ENCODE measurements around the gene FBXO33.
"Not testable (repeated sequence)": the region's sequence is repeated elsewhere in the genome, so short reads cannot be mapped to it uniquely, and the experiment has no call there.

The FBXO33 gene

DNA sequence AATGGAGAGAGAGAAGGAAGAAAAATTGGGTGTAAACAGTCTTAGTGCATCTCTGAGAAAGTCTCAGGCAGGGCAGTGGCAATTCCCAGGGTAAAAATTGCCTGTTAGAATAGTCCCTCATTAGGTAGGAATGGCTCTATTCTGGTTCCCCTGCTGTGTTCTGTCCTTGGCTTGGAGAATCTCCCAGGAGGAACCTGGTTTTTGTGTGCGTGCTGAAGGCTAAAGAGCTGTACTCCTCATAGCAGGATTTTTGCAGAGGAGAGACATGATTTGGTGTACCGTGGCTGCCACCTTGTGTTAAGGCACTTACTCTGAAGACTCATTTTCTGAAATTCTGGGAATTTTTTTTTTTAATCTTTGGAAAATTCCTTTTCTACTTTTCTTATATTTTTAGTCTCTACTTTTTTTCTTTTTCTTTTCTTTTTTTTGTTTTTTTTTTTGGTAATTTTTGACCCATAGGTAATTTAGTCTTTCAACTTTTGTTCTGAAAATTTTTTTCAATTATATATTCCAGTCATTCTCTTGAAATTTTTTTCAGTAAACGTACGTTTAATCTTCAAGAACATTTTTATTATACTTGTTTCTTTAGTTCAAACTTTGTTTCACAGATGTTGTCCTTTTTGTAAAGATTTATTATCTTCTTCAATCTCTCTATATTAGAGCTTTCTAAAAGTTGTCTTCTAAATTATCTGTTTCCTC is 63.8 kb downstream of the FBXO33 start:
- peak; percentile 85 to 88 for DNase-seq (ENCODE audit: low read depth in 2 of 2)
- no peak overlapping the region for H3K4me3 ChIP-seq (replicated peaks in 1 of 2; ENCODE audit: low read depth in 2 of 2, low read length in 2 of 2)
- TF ChIP-seq CTCF (IDR thresholded peaks at IDR 0.05; ENCODE audit: low read depth, low read length), result peak; percentile 51

DNA sequence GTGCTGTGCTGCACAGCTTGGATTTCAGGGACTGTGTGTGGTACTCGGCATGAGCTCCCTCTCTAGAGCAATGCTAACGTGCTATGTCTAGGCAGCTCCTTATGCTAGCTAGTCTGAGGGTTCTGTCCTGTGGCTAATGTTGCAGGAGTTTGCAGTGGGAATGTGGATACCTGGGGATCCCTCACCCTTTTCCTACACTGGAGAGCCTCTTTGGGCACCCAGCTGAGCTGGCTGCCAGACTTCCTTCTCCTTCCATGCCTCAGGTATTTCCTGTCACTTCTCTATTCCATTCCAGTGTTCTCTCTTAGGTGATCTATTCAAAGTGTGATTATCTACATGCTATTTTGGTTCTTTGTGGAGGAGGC is 64.9 kb downstream of the FBXO33 start:
- H3K4me3 ChIP-seq (replicated peaks in 1 of 2; ENCODE audit: low read depth in 2 of 2, low read length in 2 of 2), result no peak overlapping the region
- no peak for TF ChIP-seq CTCF (IDR thresholded peaks at IDR 0.05; ENCODE audit: low read depth, low read length)
- DNase-seq (ENCODE audit: low read depth in 2 of 2), result no peak

DNA sequence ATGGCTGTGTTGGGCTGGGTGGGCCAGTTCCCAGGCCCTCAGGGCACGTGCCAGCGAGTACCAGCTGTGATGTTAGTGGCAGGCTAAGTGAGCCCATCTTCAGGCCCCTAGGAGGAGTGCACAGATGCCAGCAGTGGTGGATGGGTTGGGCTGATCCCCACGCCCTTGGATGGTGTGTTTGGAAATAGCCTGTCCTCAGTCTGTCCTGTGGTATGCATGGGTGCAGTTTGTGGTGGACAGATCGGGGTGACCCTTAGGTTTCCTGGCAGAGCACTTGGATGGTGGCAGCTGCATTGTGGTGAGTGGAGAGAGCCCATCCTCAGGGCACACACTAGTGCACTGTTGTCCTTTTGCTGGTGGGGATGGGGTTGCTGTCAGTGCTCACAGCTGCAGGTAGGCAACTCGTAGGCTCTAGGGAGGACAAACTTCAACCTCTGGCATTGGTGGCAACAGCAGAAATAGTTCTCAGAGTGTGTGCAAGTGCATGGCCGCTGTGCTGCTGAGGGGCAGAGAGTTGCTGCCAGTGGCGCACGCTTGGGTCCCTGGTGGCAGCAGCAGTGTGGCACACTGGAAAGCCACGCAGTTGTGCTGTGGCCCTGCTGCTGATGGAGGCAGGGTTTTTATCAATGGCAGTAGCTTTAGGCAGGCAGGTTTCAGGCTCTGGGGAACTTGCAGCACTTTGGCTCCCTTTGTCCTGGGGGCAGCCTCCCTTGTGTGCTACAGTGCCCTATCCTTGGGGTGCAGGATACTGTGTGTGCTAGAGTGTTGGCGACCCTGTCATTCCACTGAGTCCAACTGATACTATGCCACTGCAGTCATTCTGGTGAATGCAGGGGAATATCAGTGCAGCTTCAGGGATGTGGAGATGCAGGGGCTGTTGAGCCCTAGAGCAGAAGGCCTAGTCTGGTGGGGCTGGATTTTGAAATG is 65.5 kb downstream of the FBXO33 start:
- DNase-seq (ENCODE audit: low read depth in 2 of 2), result no peak
- TF ChIP-seq CTCF (IDR thresholded peaks at IDR 0.05; ENCODE audit: low read depth, low read length), result no peak
- no peak overlapping the region for H3K4me3 ChIP-seq (replicated peaks in 1 of 2; ENCODE audit: low read depth in 2 of 2, low read length in 2 of 2)

GRCh38 chr14:39365354-39365753 is 66.9 kb downstream of the FBXO33 start:
- TF ChIP-seq CTCF (IDR thresholded peaks at IDR 0.05; ENCODE audit: low read depth, low read length), result no peak
- no peak for DNase-seq (ENCODE audit: low read depth in 2 of 2)
- H3K4me3 ChIP-seq (replicated peaks in 1 of 2; ENCODE audit: low read depth in 2 of 2, low read length in 2 of 2), result no peak overlapping the region

DNA sequence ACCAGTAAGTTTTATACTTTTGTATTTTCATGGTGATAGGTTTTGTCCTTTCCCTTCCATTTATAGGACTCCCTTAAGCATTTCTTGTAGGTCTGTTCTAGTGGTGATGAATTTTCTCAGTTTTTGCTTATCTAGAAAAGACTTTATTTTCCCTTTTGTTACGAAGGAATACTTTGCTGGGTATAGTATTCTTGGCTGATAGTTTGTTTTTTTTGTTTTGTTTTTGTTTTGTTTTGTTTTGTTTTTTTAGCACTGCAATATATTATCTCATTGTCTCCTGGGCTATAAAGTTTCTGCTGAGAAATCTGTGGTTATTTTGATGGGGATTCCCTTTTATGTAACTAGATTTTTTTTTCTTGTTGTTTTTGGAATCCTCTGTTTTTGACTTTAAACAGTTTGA is 67.7 kb downstream of the FBXO33 start:
- TF ChIP-seq CTCF (IDR thresholded peaks at IDR 0.05; ENCODE audit: low read depth, low read length), result no peak
- DNase-seq (ENCODE audit: low read depth in 2 of 2), result no peak
- no peak overlapping the region for H3K4me3 ChIP-seq (replicated peaks in 1 of 2; ENCODE audit: low read depth in 2 of 2, low read length in 2 of 2)

DNA sequence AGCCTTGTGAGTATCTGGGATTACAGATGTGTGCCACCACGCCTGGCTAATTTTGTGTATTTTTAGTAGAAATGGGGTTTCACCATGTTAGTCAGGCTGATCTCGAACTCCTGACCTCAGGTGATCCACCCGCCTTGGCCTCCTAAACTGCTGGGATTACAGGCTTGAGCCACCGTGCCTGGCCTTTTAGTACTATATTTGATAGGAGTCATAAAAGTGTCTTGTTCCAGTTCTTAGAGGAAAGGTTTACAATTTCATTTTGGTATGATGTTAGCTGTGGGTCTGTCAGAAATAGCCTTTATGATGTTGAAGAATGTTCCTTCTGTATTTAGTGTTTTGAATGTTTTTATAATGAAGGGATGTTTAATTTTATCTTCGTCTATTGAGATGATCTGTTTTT is 70.7 kb downstream of the FBXO33 start:
- DNase-seq (ENCODE audit: low read depth in 2 of 2); H3K4me3 ChIP-seq (replicated peaks in 1 of 2; ENCODE audit: low read depth in 2 of 2, low read length in 2 of 2): not testable (repeated sequence)

- no peak for TF ChIP-seq CTCF (IDR thresholded peaks at IDR 0.05; ENCODE audit: low read depth, low read length)
- H3K4me3 ChIP-seq (replicated peaks in 1 of 2; ENCODE audit: low read depth in 2 of 2, low read length in 2 of 2), result no peak overlapping the region
- no peak for DNase-seq (ENCODE audit: low read depth in 2 of 2)
These were observed 71.9 kb downstream of the FBXO33 start for GRCh38 chr14:39360316-39360715.

DNA sequence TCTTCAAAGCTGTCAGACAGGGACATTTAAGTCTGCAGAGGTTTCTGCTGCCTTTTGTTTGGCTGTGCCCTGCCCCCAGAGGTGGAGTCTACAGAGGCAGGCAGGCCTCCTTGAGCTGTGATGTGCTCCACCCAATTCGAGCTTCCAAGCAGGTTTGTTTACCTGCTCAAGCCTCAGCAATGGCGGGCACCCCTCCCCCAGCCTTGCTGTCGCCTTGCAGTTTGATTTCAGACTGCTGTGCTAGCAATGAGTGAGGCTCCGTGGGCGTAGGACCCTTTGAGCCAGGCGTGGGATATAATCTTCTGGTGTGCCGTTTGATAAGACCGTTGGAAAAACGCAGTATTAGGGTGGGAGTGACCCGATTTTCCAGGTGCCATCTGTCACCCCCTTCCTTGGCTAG is 73.2 kb downstream of the FBXO33 start:
- not testable (repeated sequence) for DNase-seq (ENCODE audit: low read depth in 2 of 2); H3K4me3 ChIP-seq (replicated peaks in 1 of 2; ENCODE audit: low read depth in 2 of 2, low read length in 2 of 2)

Measured in cardiac fibroblast (primary cell).